Caco-2 (cell line): ENCODE results near the gene LDLRAD4. TPM values are rescaled to one million over a fixed set of nuclear protein-coding genes. Genes with fewer than 3 reads are reported as not detected.
A peak's percentile ranks its signal among the peaks of the same experiment; 100 is the strongest.
"Not testable (repeated sequence)": the region's sequence is repeated elsewhere in the genome, so short reads cannot be mapped to it uniquely, and the experiment has no call there.

Source experiments
- BruUV-seq: library from RNA; stranded (reverse); fragments of 400-500 nt; replicated peaks from 2 replicates; lab custom pipeline; 2021; lab: Mats Ljungman, UMichigan
- CTCF ChIA-PET: fragments of 300-600 bp; sonication (Branson Sonifier 250); formaldehyde crosslinking; loops from one replicate; lab custom pipeline; 2022; ENCODE audit warnings: antibody characterized with exemption; lab: Charles Lee
- POLR2A ChIA-PET: fragments of 300-600 bp; sonication (Branson Sonifier 250); formaldehyde crosslinking; loops from one replicate; lab custom pipeline; 2022; ENCODE audit warnings: antibody characterized with exemption; lab: Charles Lee
- DNase-seq, 2 experiments: peaks; one replicate each; pipeline versions ENCODE4 v3.0.0 to v3.0.0-alpha.2; 2020 to 2022
- H3K27me3 ChIP-seq: replicated peaks from 2 replicates; pipeline ENCODE4 v1.6.0; 2011; ENCODE audit warnings: low read length; ENCODE audit not compliant: control insufficient read depth, insufficient read depth
- H3K36me3 ChIP-seq: 2 replicates; pipeline ENCODE4 v1.5.1; 2011; ENCODE audit warnings: low read length; ENCODE audit not compliant: control insufficient read depth, insufficient read depth
- H3K4me1 ChIP-seq: fragments of 250-450 bp; sonication (Bioruptor Pico); 2 replicates; pipeline ENCODE4 v1.5.1; 2020; ENCODE audit warnings: mild to moderate bottlenecking
- H3K4me3 ChIP-seq: 2 replicates; pipeline ENCODE4 v1.5.1; 2011; ENCODE audit warnings: low read depth, mild to moderate bottlenecking, control low read depth, low read length
- H3K9me3 ChIP-seq: fragments of 250-450 bp; sonication (Bioruptor Pico); 2 replicates; pipeline ENCODE4 v1.5.1; 2020; ENCODE audit warnings: mild to moderate bottlenecking, moderate library complexity
- H3K27ac Mint-ChIP-seq: one replicate; pipeline ENCODE4 v1.8.0; 2022; ENCODE audit warnings: mixed read lengths; ENCODE audit not compliant: unreplicated experiment
- H3K27me3 Mint-ChIP-seq: one replicate; pipeline ENCODE4 v1.8.0; 2022; ENCODE audit warnings: mixed read lengths; ENCODE audit not compliant: insufficient read depth, unreplicated experiment
- H3K36me3 Mint-ChIP-seq: one replicate; pipeline ENCODE4 v1.8.0; 2022; ENCODE audit warnings: mild to moderate bottlenecking, mixed read lengths; ENCODE audit not compliant: insufficient read depth, unreplicated experiment
- H3K4me1 Mint-ChIP-seq: one replicate; pipeline ENCODE4 v1.8.0; 2022; ENCODE audit warnings: low read depth, mixed read lengths; ENCODE audit not compliant: unreplicated experiment
- H3K4me3 Mint-ChIP-seq: one replicate; pipeline ENCODE4 v1.8.0; 2022; ENCODE audit warnings: mild to moderate bottlenecking, moderate library complexity, mixed read lengths; ENCODE audit not compliant: unreplicated experiment
- H3K9me3 Mint-ChIP-seq: one replicate; pipeline ENCODE4 v1.8.0; 2022; ENCODE audit warnings: mixed read lengths; ENCODE audit not compliant: unreplicated experiment
- intact Hi-C: fragments of 100-400 bp; cut with micrococcal nuclease; formaldehyde crosslinking; loops from one replicate; pipeline ENCODE4 v1.10.0; 2022; ENCODE audit not compliant: unreplicated experiment
- total RNA-seq: library from RNA; stranded (reverse); gene quantifications from 2 replicates; pipeline ENCODE4 v1.2.3, GENCODE V29; 2022
- TF ChIP-seq, protein P1 (sequence below), 2 experiments: fragments of 200-600 bp in 1 of 2; IDR thresholded peaks; 1 replicate in 1 of 2; 2 replicates in 1 of 2; pipeline versions ENCODE4 v1.5.1 to v1.8.0; 2011 to 2022; ENCODE audit warnings: antibody characterized with exemption in 1 of 2, control low read depth in 1 of 2, inconsistent platforms in 1 of 2, low read depth in 1 of 2, low read length in 1 of 2, mild to moderate bottlenecking in 1 of 2, moderate library complexity in 1 of 2; ENCODE audit not compliant: insufficient read depth in 1 of 2, severe bottlenecking in 1 of 2, unreplicated experiment in 1 of 2

LDLRAD4 gene
- total RNA-seq, 1 experiment from 2014 or later: 1.2 TPM

DNA sequence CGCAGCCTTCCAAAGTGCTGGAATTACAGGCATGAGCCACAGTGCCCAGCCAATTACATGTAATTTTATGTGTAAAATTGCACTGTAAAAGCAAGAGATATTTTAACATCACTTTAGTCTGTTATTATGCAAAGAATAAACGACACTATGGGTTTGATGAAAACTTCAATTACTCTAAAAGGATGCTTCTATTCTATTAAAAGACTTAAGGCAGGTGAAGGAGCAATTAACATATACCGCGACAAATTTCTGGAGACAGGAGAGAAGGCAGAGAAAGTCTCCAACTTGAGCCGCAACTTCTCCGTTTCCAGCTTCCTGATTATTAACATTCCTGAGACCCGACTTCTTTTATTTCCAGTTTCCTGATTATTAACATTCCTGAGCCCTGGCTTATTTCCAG lies 454.1 kb downstream of the LDLRAD4 start:
- intact Hi-C loops: no loop called here
- CTCF ChIA-PET: no interaction called here
- Histone ChIP-seq H3K27me3 (no peaks in the 10 kb centered on the region), H3K4me1 (no peaks in the 10 kb centered on the region), H3K4me3 (no peak overlapping the region), H3K9me3 (no peaks in the 10 kb centered on the region; the same call in 1 of the 2 replicates), H3K36me3 (no peaks in the 10 kb centered on the region)
- Mint-ChIP-seq H3K9me3 (no peaks in the 10 kb centered on the region), H3K4me1 (no peaks in the 10 kb centered on the region), H3K4me3 (no peak overlapping the region), H3K27me3 (no peaks in the 10 kb centered on the region), H3K36me3 (peaks cover 22% of the 10 kb centered on the region), H3K27ac (no peak overlapping the region)
- no TSS peak for BruUV-seq
- POLR2A ChIA-PET: no interaction called here
- no peak for DNase-seq
- TF ChIP-seq, protein P1, sequence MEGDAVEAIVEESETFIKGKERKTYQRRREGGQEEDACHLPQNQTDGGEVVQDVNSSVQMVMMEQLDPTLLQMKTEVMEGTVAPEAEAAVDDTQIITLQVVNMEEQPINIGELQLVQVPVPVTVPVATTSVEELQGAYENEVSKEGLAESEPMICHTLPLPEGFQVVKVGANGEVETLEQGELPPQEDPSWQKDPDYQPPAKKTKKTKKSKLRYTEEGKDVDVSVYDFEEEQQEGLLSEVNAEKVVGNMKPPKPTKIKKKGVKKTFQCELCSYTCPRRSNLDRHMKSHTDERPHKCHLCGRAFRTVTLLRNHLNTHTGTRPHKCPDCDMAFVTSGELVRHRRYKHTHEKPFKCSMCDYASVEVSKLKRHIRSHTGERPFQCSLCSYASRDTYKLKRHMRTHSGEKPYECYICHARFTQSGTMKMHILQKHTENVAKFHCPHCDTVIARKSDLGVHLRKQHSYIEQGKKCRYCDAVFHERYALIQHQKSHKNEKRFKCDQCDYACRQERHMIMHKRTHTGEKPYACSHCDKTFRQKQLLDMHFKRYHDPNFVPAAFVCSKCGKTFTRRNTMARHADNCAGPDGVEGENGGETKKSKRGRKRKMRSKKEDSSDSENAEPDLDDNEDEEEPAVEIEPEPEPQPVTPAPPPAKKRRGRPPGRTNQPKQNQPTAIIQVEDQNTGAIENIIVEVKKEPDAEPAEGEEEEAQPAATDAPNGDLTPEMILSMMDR (IDR thresholded peaks at IDR 0.05; ENCODE audit: insufficient read depth in 1 of 2, low read depth in 1 of 2, low read length in 1 of 2, severe bottlenecking in 1 of 2, unreplicated experiment in 1 of 2): no peak

DNA sequence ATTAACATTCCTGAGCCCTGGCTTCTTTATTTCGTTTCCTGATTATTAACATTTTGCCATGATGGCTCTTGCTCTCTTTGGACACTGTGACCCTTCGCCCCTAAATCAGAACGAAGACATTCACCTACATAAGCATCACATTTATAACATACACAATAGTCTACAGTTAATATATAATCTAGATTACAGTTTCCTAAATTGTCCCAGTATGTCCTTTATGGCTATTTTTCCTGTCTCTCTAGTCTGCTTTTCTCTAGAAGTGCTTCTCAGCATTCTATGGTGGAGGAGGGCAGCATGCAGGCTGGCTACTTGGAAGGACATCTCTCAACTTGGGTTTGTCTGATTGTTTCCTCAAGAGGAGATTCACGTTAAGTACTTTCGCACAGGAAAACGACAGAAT lies 457.9 kb downstream of the LDLRAD4 start:
- TF ChIP-seq, protein P1 (IDR thresholded peaks at IDR 0.05; ENCODE audit: insufficient read depth in 1 of 2, low read depth in 1 of 2, low read length in 1 of 2, severe bottlenecking in 1 of 2, unreplicated experiment in 1 of 2): no peak
- Histone ChIP-seq H3K27me3 (no peaks in the 10 kb centered on the region), H3K9me3 (no peaks in the 10 kb centered on the region; the same call in 1 of the 2 replicates), H3K4me1 (no peaks in the 10 kb centered on the region), H3K36me3 (no peaks in the 10 kb centered on the region), H3K4me3 (no peak overlapping the region)
- no TSS peak for BruUV-seq
- H3K9me3 Mint-ChIP-seq: no peaks in the 10 kb centered on the region
- H3K27me3 Mint-ChIP-seq: no peaks in the 10 kb centered on the region
- peaks cover 23% of the 10 kb centered on the region for H3K36me3 Mint-ChIP-seq
- no peaks in the 10 kb centered on the region for H3K4me1 Mint-ChIP-seq
- ChIA-PET CTCF (no interaction called here), POLR2A (no interaction called here)
- DNase-seq: no peak
- peak overlapping the region; percentile 42 for H3K27ac Mint-ChIP-seq
- intact Hi-C loops: no loop called here
- H3K4me3 Mint-ChIP-seq: no peak overlapping the region

DNA sequence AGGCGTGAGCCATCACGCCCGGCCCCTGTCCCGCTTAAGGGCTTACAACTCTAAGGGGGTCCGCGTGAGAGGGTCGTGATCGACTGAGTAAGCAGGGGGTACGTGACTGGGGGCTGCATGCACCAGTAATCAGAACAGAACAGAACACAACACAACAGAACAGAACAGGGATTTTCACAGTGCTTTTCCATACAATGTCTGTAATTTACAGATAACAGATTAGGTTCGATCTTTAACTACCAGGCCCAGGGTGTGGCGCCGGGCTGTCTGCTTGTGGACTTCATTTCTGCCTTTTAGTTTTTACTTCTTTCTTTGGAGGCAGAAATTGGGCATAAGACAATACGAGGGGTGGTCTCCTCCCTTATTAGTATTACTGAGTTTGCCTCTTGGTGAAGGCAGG lies 458.8 kb downstream of the LDLRAD4 start:
- CTCF ChIA-PET, H3K9me3 Mint-ChIP-seq, H3K27me3 ChIP-seq, H3K4me1 ChIP-seq, DNase-seq, H3K27me3 Mint-ChIP-seq, BruUV-seq, H3K4me3 Mint-ChIP-seq, H3K36me3 ChIP-seq, POLR2A ChIA-PET, H3K4me3 ChIP-seq, H3K27ac Mint-ChIP-seq, H3K4me1 Mint-ChIP-seq, intact Hi-C loops, H3K9me3 ChIP-seq: not testable (repeated sequence)
- peaks cover 23% of the 10 kb centered on the region for H3K36me3 Mint-ChIP-seq

DNA sequence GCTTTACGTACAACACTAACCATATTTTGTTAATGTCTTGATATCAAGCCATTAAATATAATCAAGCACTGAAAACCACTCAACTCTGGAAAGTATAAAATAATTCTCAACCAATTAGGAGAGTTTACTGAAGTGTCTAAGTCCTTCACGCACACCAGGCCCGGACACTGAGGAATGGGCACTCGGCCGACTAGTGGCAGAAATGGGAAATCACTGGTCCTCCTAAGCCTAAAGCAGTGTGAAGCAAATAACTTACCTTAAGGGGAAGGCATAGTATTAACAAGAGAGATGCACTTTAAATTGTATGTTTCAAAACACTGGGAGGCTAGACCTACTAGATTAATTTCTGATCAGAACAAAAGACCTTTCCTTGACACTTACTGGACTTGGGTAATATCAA lies 462.1 kb downstream of the LDLRAD4 start:
- Histone ChIP-seq H3K4me1 (no peaks in the 10 kb centered on the region), H3K36me3 (no peaks in the 10 kb centered on the region; the same call in 1 of the 2 replicates), H3K9me3 (no peaks in the 10 kb centered on the region; the same call in 1 of the 2 replicates), H3K4me3 (no peak overlapping the region), H3K27me3 (no peaks in the 10 kb centered on the region)
- TF ChIP-seq, protein P1 (IDR thresholded peaks at IDR 0.05; ENCODE audit: insufficient read depth in 1 of 2, low read depth in 1 of 2, low read length in 1 of 2, severe bottlenecking in 1 of 2, unreplicated experiment in 1 of 2): peak; percentile 3 to 51
- DNase-seq: peak in 1 of 2 experiments; percentile 31
- peaks cover 17% of the 10 kb centered on the region for H3K36me3 Mint-ChIP-seq
- H3K4me1 Mint-ChIP-seq: no peaks in the 10 kb centered on the region
- H3K27me3 Mint-ChIP-seq: no peaks in the 10 kb centered on the region
- CTCF ChIA-PET: no interaction called here
- H3K27ac Mint-ChIP-seq: no peak overlapping the region
- no peak overlapping the region for H3K4me3 Mint-ChIP-seq
- no peaks in the 10 kb centered on the region for H3K9me3 Mint-ChIP-seq
- no TSS peak for BruUV-seq
- intact Hi-C loops: no loop called here
- POLR2A ChIA-PET: no interaction called here
